Pancreas (tissue), 10 donors: ENCODE data around the gene USP13. TPM values are rescaled to one million over a fixed set of nuclear protein-coding genes. Genes with fewer than 3 reads are reported as not detected.

Experiments
- ATAC-seq, 4 donors: fragments of 200-7000 bp; cut with Tn5 transposase; one replicate each; pipeline versions ENCODE4 v1.8.0 to v1.9.1; 2020; ENCODE audit warnings: mild to moderate bottlenecking in 4 of 4, moderate library complexity in 4 of 4
- DNase-seq, 6 donors: peaks; one replicate each; pipeline ENCODE4 v3.0.0-alpha.2; 2020
- FAIRE-seq: peaks from 2 replicates; lab custom pipeline; 2012; peaks lifted over from hg19 to GRCh38; lab: Jason Lieb, UNC
- H3K27ac ChIP-seq, 4 donors: fragments of 200-600 bp; sonication (generic); 1 replicate in 3 of 4; 2 replicates in 1 of 4; pipeline versions ENCODE4 v1.5.0 to v1.8.0; 2020
- H3K27me3 ChIP-seq, 4 donors: fragments of 200-600 bp; one replicate each; pipeline ENCODE4 v1.8.0; 2021
- H3K36me3 ChIP-seq, 3 donors: fragments of 200-600 bp; sonication (generic) in 1 of 3; one replicate each; pipeline versions ENCODE4 v1.5.0 to v1.8.0; 2020 to 2021
- H3K4me1 ChIP-seq, 3 donors: fragments of 200-600 bp; one replicate each; pipeline ENCODE4 v1.8.0; 2021
- H3K4me3 ChIP-seq, 4 donors: fragments of 200-600 bp; sonication (generic) in 2 of 4; one replicate each; pipeline versions ENCODE4 v1.5.0 to v1.8.0; 2020 to 2021
- H3K9me3 ChIP-seq, 4 donors: fragments of 200-600 bp; one replicate each; pipeline ENCODE4 v1.8.0; 2021
- WGBS, 2 donors: extraction: QIAGEN DNeasy Blood & Tissue Kit; methylation state at CpG; one replicate each; pipeline ENCODE4 v1.1.7; 2013; 5-methylcytosine and 5-hydroxymethylcytosine counted together
- intact Hi-C, 3 donors: fragments of 100-400 bp; cut with DNase I; formaldehyde crosslinking; loops; one replicate each; pipeline versions ENCODE4 v1.11.1 to v1.14.2; 2022
- polyA plus RNA-seq, 2 donors: library from polyadenylated mRNA; stranded (reverse); fragments of 200-250 nt; gene quantifications; one replicate each; pipeline ENCODE4 v1.2.3, GENCODE V29; 2013
- total RNA-seq, 6 donors: library from RNA; stranded (reverse); fragmentation: NEBNext Ultra II Directional in 4 of 6; extraction: Animal tissue kit (Norgen Biotek cat#: 25700) in 4 of 6; gene quantifications; one replicate each; pipeline versions ENCODE4 v1.2.1 to v1.2.4, GENCODE V29; 2021 to 2023
- TF ChIP-seq, protein P1 (sequence below), 4 donors: fragments of 200-600 bp; sonication (generic) in 3 of 4; IDR thresholded peaks; one replicate each; pipeline versions ENCODE4 v1.5.0 to v1.8.0; 2021; ENCODE audit warnings: antibody characterized with exemption in 4 of 4
- donor health status: healthy with polysubstance abuse.
- donor health status: DM: no; HTN: no; CAD: no; lungs with moderate emphysema.
- donor health status: DM: no; HTN: no; CAD: no.
- donor health status: control.
- donor health status: control.
- donor health status: Bipolar disorder and iron deficiency.
- donor health status: DM: yes; HTN: yes; CAD: no.
- donor health status: DM: no; HTN: no; CAD: no.
- donor health status: DM: no; HTN: no; CAD: no.
- donor health status: DM: yes; HTN: yes; CAD: no.

The USP13 gene
- total and polyA plus RNA-seq, 8 donors, result 1.1 to 6.1 (median 4.8) TPM

GRCh38 chr3:179671747-179672242 is 19.0 kb downstream of the USP13 start:
- intact Hi-C loops, result no loop called here
- Histone ChIP-seq H3K27ac (no peak overlapping the region), H3K4me3 (no peak overlapping the region), H3K36me3 (no peaks in the 10 kb centered on the region), H3K27me3 (no peaks in the 10 kb centered on the region), H3K4me1 (no peaks in the 10 kb centered on the region), H3K9me3 (no peaks in the 10 kb centered on the region)
- DNase-seq (no peak), ATAC-seq (no peak), FAIRE-seq (no peak)
- 83 to 85% methylated on average over 15 of the region's 15 CpGs for WGBS, 2 donors
- TF ChIP-seq, protein P1, sequence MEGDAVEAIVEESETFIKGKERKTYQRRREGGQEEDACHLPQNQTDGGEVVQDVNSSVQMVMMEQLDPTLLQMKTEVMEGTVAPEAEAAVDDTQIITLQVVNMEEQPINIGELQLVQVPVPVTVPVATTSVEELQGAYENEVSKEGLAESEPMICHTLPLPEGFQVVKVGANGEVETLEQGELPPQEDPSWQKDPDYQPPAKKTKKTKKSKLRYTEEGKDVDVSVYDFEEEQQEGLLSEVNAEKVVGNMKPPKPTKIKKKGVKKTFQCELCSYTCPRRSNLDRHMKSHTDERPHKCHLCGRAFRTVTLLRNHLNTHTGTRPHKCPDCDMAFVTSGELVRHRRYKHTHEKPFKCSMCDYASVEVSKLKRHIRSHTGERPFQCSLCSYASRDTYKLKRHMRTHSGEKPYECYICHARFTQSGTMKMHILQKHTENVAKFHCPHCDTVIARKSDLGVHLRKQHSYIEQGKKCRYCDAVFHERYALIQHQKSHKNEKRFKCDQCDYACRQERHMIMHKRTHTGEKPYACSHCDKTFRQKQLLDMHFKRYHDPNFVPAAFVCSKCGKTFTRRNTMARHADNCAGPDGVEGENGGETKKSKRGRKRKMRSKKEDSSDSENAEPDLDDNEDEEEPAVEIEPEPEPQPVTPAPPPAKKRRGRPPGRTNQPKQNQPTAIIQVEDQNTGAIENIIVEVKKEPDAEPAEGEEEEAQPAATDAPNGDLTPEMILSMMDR (IDR thresholded peaks at IDR 0.05), result no peak

GRCh38 chr3:179672918-179673317 is 20.1 kb downstream of the USP13 start:
- ATAC-seq, result no peak

GRCh38 chr3:179673523-179673922 is 20.7 kb downstream of the USP13 start:
- intact Hi-C loops, result no loop called here
- Histone ChIP-seq H3K36me3 (no peaks in the 10 kb centered on the region), H3K27me3 (no peaks in the 10 kb centered on the region), H3K27ac (no peak overlapping the region), H3K4me1 (no peaks in the 10 kb centered on the region), H3K4me3 (no peak overlapping the region), H3K9me3 (no peaks in the 10 kb centered on the region)
- 92 to 93% methylated on average over 8 of the region's 8 CpGs for WGBS, 2 donors
- DNase-seq, result no peak
- no peak for FAIRE-seq
- ATAC-seq, result no peak
- TF ChIP-seq, protein P1 (IDR thresholded peaks at IDR 0.05), result no peak

More at GRCh38 chr3:179672918-179673317, 20.1 kb downstream of the USP13 start:
- no peak overlapping the region for H3K4me3 ChIP-seq
- FAIRE-seq (no peak), DNase-seq (no peak)
- no peak overlapping the region for H3K27ac ChIP-seq
- H3K9me3 ChIP-seq, result no peaks in the 10 kb centered on the region
- TF ChIP-seq, protein P1 (IDR thresholded peaks at IDR 0.05), result no peak
- H3K36me3 ChIP-seq, result no peaks in the 10 kb centered on the region
- no peaks in the 10 kb centered on the region for H3K4me1 ChIP-seq
- 63 to 70% methylated on average over 4 of the region's 4 CpGs for WGBS, 2 donors
- intact Hi-C loops, result no loop called here
- no peaks in the 10 kb centered on the region for H3K27me3 ChIP-seq

GRCh38 chr3:179676081-179676480 is 23.2 kb downstream of the USP13 start:
- Histone ChIP-seq H3K4me3 (no peak overlapping the region), H3K4me1 (no peaks in the 10 kb centered on the region), H3K36me3 (no peaks in the 10 kb centered on the region), H3K27me3 (no peaks in the 10 kb centered on the region), H3K9me3 (no peaks in the 10 kb centered on the region), H3K27ac (no peak overlapping the region)
- ATAC-seq (no peak), DNase-seq (no peak), FAIRE-seq (no peak)
- intact Hi-C loops, result no loop called here
- TF ChIP-seq, protein P1 (IDR thresholded peaks at IDR 0.05), result no peak
- WGBS, 2 donors, result 98 to 100% methylated on average over 5 of the region's 5 CpGs

GRCh38 chr3:179677884-179678283 is 25.0 kb downstream of the USP13 start:
- DNase-seq (no peak), ATAC-seq (no peak), FAIRE-seq (no peak)
- Histone ChIP-seq H3K36me3 (no peaks in the 10 kb centered on the region), H3K27ac (no peak overlapping the region), H3K4me3 (no peak overlapping the region), H3K4me1 (peaks cover 4 to 6% (median 5%) of the 10 kb centered on the region in 3 donors), H3K27me3 (no peaks in the 10 kb centered on the region), H3K9me3 (no peaks in the 10 kb centered on the region)
- TF ChIP-seq, protein P1 (IDR thresholded peaks at IDR 0.05), result no peak
- intact Hi-C loops, result no loop called here
- 83 to 96% methylated on average over 2 of the region's 2 CpGs for WGBS, 2 donors
